ENCODE measurements around the gene FLYWCH1.

FLYWCH1 gene

GRCh38 chr16:2987286-2987685, 75.6 kb downstream of the FLYWCH1 start:
- DNase-seq = no peak

GRCh38 chr16:2987833-2988232, 76.1 kb downstream of the FLYWCH1 start:
- DNase-seq = no peak

DNA sequence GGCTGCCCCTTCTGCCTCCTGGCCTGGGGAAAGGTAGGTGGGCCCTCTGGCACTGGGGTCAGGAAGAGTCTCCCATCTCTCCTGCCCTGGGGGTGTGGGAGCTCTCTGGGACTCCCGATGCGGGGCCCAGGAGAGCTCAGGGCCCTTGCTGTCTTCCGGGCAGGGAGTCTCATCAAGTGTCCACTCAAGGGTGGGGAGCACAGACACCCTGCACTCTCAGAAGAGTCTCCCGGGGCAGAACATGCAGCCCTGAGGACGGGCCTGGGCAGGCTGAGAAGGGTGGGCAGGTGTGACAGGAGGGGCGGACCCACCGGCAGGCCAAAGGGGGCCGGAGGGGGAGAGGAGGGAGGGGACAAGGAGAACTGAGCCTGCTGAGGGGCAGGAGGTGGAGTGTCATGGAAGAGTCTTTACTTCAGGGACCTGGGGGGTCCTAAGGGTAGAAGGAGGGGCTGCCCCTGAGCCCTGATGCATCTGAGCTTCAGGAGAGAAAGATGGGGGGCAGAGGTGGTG, 76.9 kb downstream of the FLYWCH1 start:
- no peak for DNase-seq

- no peak for DNase-seq
These were observed 79.2 kb downstream of the FLYWCH1 start for GRCh38 chr16:2990891-2991290.

DNA sequence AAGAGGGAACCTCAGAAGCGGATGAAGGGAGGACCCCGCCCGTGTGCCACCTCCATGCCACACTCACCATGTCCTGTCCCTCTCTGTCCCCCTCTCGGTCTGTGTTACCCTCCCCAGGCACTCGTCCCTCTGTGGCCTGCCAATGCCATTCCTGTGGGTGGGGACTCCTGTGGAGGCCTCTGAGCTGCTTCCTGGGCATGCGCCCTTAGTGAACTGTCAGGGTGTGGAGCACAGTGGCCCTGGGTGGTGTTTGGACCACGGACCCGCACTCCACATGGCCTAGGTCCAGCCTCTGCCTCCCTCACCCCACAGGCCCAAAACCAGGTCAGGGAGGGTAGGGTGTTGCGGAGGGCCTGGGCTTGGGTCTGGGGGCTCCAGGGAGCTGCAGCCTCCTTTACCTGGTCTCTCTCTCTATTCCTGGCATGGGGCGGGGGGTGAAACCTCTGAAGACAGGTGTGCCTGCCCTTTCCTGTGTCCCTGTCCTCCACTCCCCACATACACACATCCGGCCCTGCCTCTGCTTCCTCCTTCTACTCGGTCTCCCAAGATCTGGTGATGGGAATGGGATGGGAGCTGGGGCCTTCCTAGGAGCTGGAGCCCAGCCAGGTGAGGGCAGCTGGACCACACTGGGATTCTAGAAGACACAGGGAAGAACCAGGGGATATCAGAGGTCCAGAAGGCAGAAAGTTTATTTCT, 80.0 kb downstream of the FLYWCH1 start:
- no peak for DNase-seq

GRCh38 chr16:2992383-2993081, 80.8 kb downstream of the FLYWCH1 start:
- DNase-seq = no peak

GRCh38 chr16:2996298-2996697, 84.6 kb downstream of the FLYWCH1 start:
- no peak for DNase-seq

DNA sequence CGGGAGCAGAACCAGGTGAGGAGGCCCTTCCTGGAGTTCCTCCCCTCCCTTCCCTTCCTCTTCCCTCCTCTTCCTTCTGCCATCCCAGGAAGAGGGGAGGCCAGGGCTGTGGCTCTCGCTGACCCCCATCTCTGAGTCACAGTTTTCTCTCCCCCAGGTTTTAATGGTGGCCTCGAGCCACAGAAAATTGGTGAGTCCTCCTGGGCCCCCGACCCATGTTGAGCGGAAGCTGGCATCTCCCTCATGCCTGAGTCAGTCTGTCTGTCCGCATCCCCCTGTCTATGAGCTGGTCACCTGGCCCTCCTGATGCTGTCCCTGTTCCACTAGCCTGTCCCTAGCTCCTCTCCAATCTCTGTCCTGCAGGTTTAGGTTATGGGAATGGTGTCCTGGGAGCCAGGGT, 88.2 kb downstream of the FLYWCH1 start:
- DNase-seq = no peak

GRCh38 chr16:3000540-3000939, 88.8 kb downstream of the FLYWCH1 start:
- no peak for DNase-seq

All from NCI-H2227 treated with DMSO at 0.1 percent for 48 hours (cell line).